ENCODE data around the gene RAB26.

The RAB26 gene

GRCh38 chr16:2143878-2144485 lies 4.4 kb upstream of the RAB26 start:
- DNase-seq (ENCODE audit: low spot score) = no peak

GRCh38 chr16:2145843-2146242 lies 2.6 kb upstream of the RAB26 start:
- DNase-seq (ENCODE audit: low spot score) = no peak

DNA sequence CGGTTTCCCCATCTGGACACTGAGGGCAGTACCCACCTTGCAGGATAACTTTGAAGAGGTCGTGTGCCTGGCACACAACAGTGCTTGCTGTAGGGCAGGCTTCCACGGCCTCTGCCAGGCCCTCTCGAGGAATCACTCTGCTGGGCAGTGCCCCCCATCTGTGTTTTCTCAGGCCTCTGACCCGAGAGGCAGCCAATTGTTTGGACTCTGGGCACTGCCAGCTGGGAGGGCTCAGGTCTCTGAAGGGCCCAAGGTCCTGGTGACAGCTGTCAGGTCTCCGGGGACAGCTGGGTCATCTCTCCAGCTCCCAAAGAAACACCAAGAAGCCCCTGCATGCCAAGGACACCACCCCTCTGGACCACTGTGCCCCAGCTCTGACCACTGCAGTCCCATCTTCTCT lies 1.0 kb upstream of the RAB26 start:
- no peak for DNase-seq (ENCODE audit: low spot score)

GRCh38 chr16:2148714-2149629 lies 547 bp downstream of the RAB26 start:
- no peak for DNase-seq (ENCODE audit: low spot score)

- DNase-seq (ENCODE audit: low spot score) = no peak
Measured at GRCh38 chr16:2149630-2150417, 1.4 kb downstream of the RAB26 start.

DNA sequence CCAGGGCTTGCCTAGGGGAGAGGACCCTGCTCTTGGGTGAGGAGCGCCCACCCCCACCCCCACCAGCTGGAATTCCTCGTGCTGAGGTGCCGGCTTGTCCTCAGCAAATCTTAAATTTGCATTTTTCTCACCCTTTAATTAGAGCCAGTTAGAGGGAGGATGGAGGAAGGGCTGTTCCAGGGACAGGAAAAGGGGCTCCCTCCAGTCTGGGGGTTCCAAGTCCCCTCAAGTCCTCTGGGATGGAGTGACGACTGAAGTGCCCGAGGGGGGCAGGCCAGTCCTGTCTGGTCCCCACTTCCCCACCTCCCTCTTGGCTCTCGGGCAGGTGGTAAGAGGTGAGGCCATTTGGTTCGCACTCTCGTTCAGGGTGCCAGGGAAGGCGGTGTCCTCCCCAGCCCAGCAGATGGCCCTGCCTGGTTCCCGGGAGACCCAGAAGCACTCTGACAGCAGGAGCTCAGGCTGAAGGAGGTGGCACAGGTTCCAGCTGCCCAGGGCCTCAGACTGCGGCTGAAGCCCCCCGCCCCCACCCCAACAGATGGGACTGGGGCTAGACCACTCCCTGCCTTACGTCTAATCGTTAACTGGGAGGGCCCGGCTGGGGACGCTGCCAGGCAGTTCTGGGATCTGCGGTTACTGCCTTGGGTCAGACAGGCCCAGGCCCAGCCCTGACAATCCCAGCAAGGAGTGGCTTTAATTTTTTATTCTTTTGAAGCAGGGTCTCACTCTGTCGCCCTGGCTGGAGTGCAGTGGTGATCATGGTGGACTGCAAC lies 2.2 kb downstream of the RAB26 start:
- no peak for DNase-seq (ENCODE audit: low spot score)

GRCh38 chr16:2151188-2152091 lies 3.0 kb downstream of the RAB26 start:
- DNase-seq (ENCODE audit: low spot score) = no peak

DNA sequence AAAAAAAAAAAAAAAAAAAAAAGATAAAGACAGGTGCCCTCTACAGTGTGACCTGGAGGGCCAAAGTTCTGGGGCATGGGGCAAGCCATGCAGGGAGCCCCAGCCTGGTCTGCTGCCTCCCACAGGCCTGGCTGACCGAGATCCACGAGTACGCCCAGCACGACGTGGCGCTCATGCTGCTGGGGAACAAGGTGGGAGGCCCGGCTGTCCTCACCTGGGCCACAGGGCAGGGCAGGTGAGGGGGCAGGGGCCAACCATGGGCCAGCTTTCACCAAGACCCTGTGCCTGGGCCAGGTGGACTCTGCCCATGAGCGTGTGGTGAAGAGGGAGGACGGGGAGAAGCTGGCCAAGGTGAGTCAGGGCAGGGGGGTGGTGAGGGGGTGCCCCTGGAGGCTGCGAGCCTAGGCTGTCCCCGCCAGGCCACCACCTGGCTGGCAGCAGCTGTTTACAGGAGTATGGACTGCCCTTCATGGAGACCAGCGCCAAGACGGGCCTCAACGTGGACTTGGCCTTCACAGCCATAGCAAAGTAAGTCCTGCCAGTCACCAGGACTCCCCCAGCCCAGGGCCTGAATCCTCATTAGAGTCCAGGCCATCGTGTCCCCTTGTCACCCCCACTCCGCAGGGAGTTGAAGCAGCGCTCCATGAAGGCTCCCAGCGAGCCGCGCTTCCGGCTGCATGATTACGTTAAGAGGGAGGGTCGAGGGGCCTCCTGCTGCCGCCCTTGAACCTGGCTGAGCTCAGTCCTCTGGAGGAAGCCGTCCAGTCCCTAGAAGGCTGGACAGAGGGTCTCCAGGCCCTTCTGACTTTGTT lies 4.5 kb downstream of the RAB26 start:
- DNase-seq (ENCODE audit: low spot score) = no peak

- DNase-seq (ENCODE audit: low spot score) = no peak
Measured at GRCh38 chr16:2154533-2155090, 6.2 kb downstream of the RAB26 start.

DNA sequence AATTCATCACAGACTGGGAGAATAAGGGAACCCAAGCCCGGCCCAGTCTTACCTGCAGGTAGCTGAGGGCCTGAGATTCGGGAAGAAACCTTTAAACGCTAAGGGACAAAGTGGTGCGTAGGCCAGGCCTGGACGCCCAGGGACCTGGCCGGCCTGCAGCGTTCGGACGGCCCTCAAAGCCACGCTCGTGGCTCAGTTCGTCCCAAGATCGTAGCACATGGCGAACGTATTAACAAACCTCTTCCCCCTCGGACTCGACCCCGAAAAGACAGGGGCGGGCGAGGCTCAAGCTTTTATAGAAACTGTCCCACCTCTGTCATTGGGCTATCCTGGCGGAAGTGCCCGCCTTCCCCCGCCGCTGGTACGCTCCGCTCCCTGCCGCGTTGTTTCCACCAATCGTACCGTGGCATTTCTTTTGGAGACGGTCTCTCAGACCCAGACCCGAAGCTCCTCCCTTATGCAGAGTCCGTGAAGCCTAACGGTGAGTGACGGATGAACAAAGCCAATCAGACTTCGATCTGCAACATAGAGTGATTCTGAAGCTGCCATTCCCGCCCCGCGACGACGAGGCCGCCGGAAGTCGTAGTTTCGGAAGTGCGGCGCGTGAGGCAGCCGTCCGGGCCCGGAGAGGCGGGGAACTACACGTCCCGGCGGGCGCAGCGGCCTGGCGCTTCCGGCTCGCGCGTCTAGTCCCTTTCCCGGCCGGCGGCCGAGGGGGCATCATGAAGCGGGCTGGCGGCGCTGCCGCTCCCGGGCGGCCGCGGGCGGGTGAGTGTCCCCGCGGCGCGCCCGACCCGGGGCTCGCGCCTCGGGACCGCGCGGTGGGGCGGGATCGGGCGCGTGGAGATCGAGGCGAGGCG lies 6.9 kb downstream of the RAB26 start, which contains the start of gene TRAF7:
TSS of gene TRAF7 (plus strand) at position 692 of the 860 bp plus-strand sequence. CDS start 8,139 bp downstream, outside the sequence.
- DNase-seq (ENCODE audit: low spot score) = peak; percentile 100

GRCh38 chr16:2155977-2156848 lies 7.8 kb downstream of the RAB26 start:
- no peak for DNase-seq (ENCODE audit: low spot score)

DNA sequence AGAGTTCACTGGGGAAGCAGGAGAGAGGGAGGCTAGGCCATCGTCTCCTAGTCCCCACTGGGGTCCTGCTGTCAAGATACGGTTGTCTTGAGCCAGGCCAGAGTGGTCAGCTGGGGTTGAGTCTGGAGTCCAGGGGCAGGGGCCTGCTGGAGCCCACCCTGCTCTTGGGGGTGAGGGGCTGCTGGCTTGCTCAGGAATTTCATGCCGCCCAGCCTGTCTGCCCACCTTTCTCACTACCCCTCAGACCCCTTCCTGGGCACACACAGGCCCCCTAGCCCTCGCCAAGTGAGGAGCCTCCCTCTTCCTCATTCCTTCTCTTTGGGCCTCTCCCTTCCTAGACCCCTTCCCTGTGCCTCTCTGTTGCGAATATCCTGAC lies 8.4 kb downstream of the RAB26 start:
- no peak for DNase-seq (ENCODE audit: low spot score)

DNA sequence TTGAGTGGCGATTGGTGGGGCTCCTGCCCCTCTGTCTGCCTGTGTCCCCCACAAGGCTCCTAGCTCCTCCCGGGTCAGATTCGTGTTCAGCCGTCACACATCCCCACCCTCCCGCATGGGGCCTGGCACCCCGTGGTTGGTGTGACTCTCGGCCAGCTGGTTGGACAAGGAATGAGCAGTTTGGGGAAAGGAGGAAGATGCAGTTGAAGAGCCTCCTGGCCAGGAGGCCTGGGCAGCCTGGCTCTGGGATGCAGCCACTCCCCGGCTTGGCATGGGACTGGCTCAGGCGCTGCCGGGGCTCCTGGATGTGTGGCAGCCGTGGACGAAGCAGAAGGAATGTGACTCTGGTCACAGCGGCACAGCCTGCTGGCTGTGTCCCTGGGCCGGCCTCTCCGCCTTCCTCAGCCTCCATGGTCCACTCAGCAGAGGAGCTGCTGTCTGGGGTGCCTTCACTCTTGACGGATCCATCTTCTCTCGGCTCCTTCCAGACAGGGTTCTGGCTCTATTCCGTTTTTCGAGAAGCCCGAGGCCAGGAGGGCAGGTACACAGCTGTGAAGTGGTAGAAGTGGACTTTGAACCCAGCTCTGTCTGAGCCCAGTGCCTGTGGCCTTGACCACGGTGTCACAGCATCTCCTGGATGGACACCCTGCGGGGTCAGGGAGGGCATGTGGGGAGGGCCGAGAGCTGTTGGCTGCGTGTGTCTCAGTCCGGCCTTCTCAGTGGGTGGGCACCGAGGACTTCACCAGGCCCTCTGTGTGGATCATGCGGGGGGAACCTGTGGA lies 9.2 kb downstream of the RAB26 start:
- DNase-seq (ENCODE audit: low spot score) = no peak

- no peak for DNase-seq (ENCODE audit: low spot score)
Measured at GRCh38 chr16:2158262-2158638, 9.8 kb downstream of the RAB26 start.

GRCh38 chr16:2159175-2159838 lies 10.9 kb downstream of the RAB26 start:
- no peak for DNase-seq (ENCODE audit: low spot score)

- no peak for DNase-seq (ENCODE audit: low spot score)
Measured at GRCh38 chr16:2160915-2161551, 12.6 kb downstream of the RAB26 start.
